ENCODE measurements around the gene IL6R. TPM values are rescaled to one million over a fixed set of nuclear protein-coding genes. Genes with fewer than 3 reads are reported as not detected.
"Not testable (repeated sequence)": the region's sequence is repeated elsewhere in the genome, so short reads cannot be mapped to it uniquely, and the experiment has no call there.

IL6R gene
- polyA plus RNA-seq, 3 donors = 6.5 to 8.2 (median 6.8) TPM

- peak in 2 of 11 donors; percentile 42 to 66 for DNase-seq (ENCODE audit: extremely low read depth in 1 of 11, low read depth in 9 of 11, low spot score in 4 of 11)
These were observed 14.8 kb downstream of the IL6R start for GRCh38 chr1:154419620-154420571.

- no peak for DNase-seq (ENCODE audit: extremely low read depth in 1 of 11, low read depth in 9 of 11, low spot score in 4 of 11)
These were observed 16.1 kb downstream of the IL6R start for GRCh38 chr1:154420961-154421924.

- not testable (repeated sequence) for DNase-seq (ENCODE audit: extremely low read depth in 1 of 11, low read depth in 9 of 11, low spot score in 4 of 11)
These were observed 16.9 kb downstream of the IL6R start for GRCh38 chr1:154422049-154422448.

GRCh38 chr1:154422521-154422920 lies 17.4 kb downstream of the IL6R start:
- DNase-seq (ENCODE audit: extremely low read depth in 1 of 11, low read depth in 9 of 11, low spot score in 4 of 11) = no peak

- DNase-seq (ENCODE audit: extremely low read depth in 1 of 11, low read depth in 9 of 11, low spot score in 4 of 11) = no peak
These were observed 18.3 kb downstream of the IL6R start for GRCh38 chr1:154423304-154423987.

GRCh38 chr1:154423988-154424326 lies 18.8 kb downstream of the IL6R start:
- no peak for DNase-seq (ENCODE audit: extremely low read depth in 1 of 11, low read depth in 9 of 11, low spot score in 4 of 11)

- no peak for DNase-seq (ENCODE audit: extremely low read depth in 1 of 11, low read depth in 9 of 11, low spot score in 4 of 11)
These were observed 20.0 kb downstream of the IL6R start for GRCh38 chr1:154425172-154425571.

- peak in 1 of 11 donors; percentile 20 for DNase-seq (ENCODE audit: extremely low read depth in 1 of 11, low read depth in 9 of 11, low spot score in 4 of 11)
These were observed 22.3 kb downstream of the IL6R start for GRCh38 chr1:154427173-154428139.

- DNase-seq (ENCODE audit: extremely low read depth in 1 of 11, low read depth in 9 of 11, low spot score in 4 of 11) = no peak
These were observed 24.0 kb downstream of the IL6R start for GRCh38 chr1:154429118-154429517.

GRCh38 chr1:154429841-154430611 lies 24.9 kb downstream of the IL6R start:
- DNase-seq (ENCODE audit: extremely low read depth in 1 of 11, low read depth in 9 of 11, low spot score in 4 of 11) = no peak

- no peak for DNase-seq (ENCODE audit: extremely low read depth in 1 of 11, low read depth in 9 of 11, low spot score in 4 of 11)
These were observed 25.8 kb downstream of the IL6R start for GRCh38 chr1:154430903-154431302.

GRCh38 chr1:154431586-154432373 lies 26.6 kb downstream of the IL6R start:
- no peak for DNase-seq (ENCODE audit: extremely low read depth in 1 of 11, low read depth in 9 of 11, low spot score in 4 of 11)

GRCh38 chr1:154433161-154433764 lies 28.1 kb downstream of the IL6R start:
- no peak for DNase-seq (ENCODE audit: extremely low read depth in 1 of 11, low read depth in 9 of 11, low spot score in 4 of 11)

- DNase-seq (ENCODE audit: extremely low read depth in 1 of 11, low read depth in 9 of 11, low spot score in 4 of 11) = no peak
These were observed 29.4 kb downstream of the IL6R start for GRCh38 chr1:154434346-154435085.

GRCh38 chr1:154435599-154436200 lies 30.6 kb downstream of the IL6R start:
- DNase-seq (ENCODE audit: extremely low read depth in 1 of 11, low read depth in 9 of 11, low spot score in 4 of 11) = no peak

All from renal cortex interstitium (tissue), 11 donors.